IPS DF 4.7 (cell line): ENCODE measurements around the gene ABHD1.

Experiments
- DNase-seq: peaks from one replicate; pipeline ENCODE4 v3.0.0-alpha.2; 2013; ENCODE audit warnings: low spot score; ENCODE audit errors: extremely low read depth

ABHD1 gene

DNA sequence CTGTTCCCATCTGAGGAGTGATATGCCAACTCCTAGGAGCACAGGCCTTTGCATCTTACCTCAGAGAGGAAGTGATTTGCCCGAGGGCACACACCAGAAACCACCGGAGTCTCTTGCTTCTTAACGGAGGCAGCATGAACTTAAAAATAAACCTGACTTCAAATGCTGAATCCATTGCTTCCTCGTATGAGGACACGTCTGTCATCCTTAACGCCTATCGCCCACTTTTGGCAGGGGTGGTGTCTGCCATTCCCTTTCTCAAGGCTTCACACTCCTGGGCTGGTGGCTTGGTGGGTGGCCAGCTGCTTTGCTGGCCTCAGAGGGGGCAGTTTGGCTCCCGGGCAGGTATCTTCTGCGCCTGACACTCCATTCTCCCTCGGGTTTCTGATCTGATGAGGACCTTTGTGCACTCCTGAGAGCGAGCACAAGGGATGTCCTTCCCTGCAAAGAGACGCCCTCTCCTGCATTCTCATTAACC lies 11.9 kb downstream of the ABHD1 start:
- no peak for DNase-seq

DNA sequence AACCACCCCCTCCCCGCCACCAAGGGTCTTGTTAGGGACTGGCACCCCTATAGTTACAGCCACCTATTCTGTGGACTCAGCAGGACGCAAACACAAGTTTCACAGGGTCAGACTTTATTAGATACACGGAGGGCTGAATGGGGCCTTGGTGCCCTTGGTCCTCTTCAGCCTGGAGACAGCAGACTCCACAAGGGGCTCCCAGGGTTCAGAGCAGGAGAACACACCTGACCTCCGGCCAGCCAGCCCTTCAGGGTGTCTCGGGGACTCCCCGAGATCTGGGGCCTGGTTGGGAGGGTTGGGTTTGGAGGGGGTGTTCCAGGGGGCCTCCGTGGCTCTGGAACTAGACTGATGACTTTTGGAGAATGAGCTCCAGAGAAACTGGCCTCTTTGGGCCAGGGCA lies 13.1 kb downstream of the ABHD1 start:
- DNase-seq: no peak

DNA sequence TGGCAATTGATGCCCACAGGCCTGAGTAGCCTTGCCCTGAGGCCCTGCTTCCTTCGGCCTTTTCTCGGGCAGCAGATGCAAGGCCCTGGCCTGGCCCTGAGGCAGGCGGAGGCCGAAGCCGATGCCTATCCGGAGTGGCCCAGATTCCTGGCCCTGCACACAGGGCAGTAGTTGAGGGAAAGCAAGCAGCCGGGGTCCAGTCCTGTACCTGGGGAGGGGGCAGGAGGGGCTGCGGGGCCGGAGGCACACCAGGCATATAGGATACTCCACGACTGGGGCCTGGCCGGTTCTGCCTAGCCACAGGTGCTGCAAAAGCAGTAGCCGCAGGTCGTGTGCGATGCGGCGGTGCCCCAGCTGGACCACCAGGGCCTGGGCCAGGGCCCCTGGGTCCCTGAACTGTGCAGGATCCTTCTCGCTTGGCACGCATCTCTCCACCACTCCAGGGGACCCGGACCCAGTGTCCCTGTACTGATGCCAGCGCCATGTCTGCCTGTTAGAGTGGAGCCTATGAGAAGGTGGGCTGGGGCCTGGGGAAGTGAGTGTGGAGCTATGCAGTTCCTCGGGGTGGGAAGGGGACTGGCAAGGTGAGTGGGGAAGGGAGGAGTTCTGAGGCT lies 13.8 kb downstream of the ABHD1 start:
- no peak for DNase-seq

DNA sequence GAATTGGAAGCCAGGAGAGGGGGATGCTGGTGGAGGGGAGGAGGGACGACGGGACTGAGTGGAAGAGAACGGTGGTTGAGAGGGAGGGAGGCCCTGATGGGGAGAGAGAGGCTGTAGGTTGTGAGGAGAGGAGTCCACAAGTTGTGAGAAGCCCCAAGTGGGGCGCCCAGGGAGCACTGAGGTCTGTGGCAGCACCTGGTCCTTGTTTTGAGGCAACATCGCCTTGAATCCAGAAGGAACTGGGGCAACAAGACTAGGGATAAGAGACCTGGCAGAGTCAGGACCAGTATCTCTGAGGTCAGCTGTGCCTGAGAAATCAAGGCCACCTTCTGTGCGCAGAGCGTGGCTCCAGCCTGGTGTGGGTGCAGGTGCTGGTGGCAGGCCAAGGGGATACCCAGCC lies 14.5 kb downstream of the ABHD1 start:
- no peak for DNase-seq

DNA sequence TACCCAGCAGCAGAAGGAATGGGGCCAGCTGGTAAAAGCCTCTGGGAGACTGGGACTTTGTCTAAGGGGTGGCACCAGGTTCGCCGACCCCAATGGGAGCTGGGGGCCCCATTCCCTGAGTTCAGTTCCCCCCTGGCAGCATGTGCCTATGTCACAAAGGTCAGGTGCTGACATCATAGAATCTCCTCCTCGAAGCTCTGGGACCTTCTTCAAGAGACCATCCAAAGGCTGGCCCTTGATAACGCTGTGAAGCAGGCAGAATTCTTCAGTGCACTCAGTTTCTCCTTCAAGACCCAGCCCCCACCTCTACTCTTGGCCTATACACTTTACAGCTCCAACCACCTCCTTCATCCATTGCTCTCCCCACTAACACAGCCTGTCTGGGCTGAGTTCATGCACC lies 15.7 kb downstream of the ABHD1 start, which contains the start of gene PRR30:
PRR30 (minus strand) TSS at position 101 of the 400 bp plus-strand sequence. CDS start 1,081 bp downstream, outside the sequence.
- no peak for DNase-seq

DNA sequence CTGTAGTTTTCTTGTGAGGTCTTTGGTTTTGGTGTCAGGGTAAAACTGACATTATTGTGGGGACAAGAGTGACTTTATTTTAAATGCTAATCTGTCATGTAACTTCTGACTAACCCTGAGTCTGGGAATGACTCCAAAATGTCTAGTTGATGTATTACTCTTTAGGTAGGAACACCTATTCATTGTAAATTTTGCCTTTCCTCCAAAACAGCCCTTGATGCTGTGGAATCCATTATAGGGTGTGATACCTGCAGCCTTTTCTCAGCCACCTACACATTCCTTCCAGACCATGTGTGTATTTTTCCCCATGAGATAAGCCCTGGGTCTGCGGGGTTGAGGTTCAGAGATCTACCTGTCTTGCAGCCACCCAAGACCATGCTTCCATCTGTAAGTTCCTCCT lies 19.7 kb downstream of the ABHD1 start:
- DNase-seq: no peak

DNA sequence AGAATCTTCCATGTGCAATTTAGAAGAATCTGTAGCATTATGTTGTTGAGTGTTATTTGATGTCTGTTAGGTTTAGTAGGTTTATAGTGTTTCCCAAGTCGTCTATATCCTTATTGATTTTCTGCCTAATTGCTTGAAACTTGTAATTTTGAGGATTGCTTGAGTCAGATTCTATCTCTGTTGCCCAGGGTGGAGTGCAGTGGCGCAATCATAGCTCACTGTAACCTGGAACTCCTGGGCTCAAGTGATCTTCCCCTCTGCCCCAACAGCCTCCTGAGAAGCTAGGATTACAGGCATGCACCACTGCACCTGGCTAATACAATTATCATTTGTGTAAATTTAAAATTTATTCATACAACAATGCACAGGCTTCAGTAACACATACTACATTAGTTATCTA lies 22.1 kb downstream of the ABHD1 start:
- DNase-seq: no peak

DNA sequence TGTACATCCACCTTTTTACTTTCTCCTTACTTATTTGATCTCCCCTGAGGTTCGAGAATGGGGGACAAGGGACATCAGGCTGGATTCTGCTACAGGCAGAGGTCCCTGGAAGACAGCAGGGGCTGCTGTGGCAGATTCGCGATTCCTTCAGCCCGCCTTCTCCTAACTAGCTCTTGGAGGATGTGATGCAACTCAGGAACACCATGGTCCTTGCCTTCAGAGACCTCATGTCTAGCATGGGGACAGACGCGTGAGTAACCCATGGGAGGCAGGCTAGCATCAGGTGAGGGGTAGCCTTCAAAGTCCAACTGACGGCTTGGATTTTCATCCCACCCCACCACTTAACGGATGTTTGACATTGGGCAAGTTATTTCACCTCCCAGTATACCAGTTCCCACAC lies 24.3 kb downstream of the ABHD1 start:
- no peak for DNase-seq

DNA sequence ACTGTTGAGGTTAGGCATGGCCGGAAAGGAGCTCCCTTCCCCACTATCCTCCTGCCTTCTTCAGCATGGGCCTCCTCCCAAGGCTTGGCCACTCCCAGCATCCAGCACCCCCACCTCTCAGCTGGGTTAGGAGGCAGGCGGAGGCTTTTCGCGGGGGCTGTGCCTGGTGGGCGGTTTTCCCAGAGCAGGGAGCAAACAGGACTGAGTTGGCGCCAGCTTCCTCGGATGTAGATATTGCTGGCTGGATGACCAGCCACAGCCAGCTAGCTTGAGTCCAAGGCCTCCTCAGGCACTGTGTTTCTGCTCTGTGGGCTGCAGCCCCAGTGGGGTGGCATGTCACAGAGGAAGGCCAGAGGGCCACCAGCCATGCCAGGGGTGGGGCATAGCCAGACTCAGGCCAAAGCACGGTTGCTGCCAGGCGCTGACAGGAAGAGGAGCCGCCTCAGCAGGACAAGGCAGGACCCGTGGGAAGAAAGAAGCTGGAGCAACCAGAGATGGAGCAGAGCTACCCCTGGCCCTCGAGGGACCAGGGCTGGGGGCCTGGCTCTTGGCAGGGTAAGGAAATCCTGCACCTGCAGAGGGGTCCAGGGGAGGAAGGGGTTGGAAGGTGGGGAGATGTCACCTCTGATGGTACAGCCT lies 25.3 kb downstream of the ABHD1 start, which contains the start of gene TCF23:
TCF23 (plus strand) TSS at position 204 of the 639 bp plus-strand sequence; CDS start at position 334, 130 bp downstream.
- no peak for DNase-seq

DNA sequence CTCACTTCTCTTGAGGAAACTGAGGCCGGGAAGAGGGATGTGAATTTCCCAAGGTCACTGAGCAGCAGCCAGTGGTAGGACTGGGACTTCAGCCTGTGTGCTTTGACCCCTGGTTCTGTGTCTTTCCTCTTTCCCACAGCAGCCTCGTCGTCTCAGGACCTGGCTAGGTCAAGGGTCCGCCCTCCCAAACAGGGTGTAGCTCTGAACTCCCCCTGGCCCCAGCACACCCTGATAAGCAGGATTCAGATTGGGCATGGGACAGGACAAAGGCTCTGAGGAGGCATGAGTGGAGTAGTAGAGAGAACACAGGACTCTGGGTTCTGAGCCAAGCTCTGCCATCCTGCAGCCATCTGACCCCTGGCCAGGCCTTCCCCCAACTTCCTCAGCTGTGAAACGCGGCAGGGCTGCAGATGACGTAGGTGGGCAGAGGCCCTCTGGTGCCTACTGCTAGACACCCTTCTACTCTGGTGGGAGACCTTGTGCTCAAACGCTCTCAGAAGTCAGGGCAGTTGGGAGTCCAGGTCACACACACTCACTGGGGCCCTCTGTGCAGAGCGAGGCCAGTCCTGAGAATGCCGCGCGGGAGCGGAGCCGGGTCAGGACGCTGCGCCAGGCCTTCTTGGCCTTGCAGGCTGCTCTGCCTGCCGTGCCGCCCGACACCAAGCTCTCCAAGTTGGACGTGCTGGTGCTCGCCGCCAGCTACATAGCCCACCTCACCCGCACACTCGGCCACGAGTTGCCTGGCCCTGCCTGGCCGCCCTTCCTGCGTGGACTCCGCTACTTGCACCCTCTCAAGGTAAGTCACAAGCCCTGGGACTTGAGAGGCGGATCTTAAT lies 26.2 kb downstream of the ABHD1 start:
- no peak for DNase-seq

DNA sequence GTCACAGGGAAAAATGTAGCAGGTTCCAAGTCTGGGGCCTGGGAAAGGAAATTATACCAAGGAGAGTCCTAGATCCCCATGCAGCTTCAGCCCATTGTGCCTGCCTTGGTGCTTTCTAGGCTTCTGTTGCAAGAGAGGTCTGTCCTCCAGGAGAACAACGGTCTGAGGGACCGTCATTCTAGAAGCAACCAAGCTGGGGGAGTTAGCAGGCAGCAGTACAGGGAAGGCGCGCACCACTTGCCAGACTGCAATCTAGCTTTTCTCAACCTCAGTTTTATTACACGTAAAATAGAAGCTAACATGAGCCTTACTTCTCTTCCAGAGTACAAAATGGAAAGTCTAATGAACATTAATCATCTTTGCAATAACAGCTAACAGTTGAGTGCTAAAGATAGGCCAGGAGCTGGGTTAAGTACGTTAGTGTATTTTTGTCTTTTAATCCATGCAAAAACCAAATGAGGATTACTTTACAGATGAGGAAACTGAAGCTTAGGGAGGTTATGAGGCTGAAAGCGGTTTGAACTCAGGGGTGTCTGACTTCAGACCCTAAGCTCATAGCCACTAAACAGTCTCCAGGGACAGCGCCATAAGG lies 27.1 kb downstream of the ABHD1 start:
- no peak for DNase-seq

DNA sequence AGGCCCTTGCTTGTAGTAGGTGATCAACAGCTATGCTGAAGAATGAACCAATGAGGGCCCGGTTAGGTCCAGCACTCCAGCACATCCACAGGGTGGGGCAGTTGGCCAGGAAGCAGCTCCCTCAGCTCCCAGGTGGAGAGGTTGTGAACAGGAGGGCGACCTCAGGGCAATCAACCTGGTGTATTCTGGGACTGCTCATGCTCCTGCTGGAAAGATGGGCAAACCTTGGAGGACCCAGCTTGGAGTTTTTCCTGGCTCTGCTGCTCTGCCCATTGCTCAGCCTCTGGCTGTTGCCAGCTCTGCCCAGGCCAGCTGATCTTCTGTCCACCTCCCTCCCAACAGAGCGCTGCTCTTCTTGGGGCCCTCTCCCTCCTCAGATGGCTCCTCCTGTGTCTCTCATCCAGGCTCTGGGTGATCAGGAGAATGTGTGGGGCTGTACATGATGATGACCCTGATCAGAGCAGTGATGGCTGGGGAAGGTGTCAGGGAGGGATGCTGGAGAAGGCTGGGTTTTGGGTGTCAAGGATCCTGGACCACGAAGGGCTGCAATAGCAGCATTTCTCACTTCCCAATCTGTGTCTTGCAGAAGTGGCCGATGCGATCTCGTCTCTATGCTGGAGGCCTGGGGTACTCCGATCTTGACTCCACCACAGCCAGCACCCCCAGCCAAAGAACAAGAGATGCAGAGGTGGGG lies 28.6 kb downstream of the ABHD1 start:
- DNase-seq: no peak

DNA sequence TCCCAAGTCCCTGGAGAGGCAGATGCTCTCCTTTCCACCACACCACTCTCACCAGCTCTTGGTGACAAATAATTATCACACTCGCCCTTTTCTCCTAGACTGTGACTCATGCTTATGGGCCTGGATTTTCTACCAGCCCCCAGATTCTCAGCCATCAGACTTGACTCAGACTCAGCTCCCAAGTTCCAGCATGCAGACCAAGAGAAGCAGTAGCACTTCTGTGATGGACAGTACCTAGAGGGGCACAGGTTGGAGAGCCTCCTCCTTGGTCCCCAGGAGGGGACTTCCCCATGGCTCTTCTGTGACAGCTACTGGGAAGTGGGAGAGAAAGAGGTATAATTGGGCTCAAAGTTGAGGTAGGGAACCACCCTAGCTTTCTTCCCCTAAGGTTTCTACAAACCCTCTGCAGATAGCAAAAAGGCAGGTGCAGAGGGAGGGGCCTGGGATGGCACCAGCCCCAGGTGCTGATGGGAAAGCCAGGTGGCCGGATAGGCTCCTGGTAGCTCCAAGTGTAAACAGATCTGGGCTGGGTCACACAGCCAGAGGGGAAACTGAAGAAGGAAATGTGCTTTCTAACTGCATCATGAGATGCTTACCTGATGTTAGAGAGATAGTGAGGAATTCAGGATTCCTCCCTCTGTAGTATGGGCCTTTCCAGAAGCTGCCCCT lies 29.3 kb downstream of the ABHD1 start:
- no peak for DNase-seq

DNA sequence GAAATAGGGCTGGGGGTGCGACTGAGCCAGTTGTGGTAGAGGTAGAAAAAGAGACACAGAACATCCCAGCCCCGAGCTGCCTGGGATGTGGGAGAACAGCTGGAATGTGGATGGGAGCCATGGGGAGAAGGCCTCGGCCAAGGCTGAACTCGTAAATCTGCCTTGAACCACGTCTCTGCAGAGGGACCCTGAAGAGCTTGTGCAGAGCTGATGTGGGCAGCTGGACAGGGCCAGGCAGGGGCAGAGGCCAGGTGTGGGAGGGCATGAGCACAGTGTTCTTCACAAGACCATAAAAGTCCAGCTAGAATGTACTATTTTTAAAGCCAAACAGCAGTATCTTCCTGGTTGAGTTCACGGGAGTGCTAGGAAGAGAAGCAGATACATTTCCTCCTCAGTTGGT lies 30.9 kb downstream of the ABHD1 start:
- DNase-seq: no peak

DNA sequence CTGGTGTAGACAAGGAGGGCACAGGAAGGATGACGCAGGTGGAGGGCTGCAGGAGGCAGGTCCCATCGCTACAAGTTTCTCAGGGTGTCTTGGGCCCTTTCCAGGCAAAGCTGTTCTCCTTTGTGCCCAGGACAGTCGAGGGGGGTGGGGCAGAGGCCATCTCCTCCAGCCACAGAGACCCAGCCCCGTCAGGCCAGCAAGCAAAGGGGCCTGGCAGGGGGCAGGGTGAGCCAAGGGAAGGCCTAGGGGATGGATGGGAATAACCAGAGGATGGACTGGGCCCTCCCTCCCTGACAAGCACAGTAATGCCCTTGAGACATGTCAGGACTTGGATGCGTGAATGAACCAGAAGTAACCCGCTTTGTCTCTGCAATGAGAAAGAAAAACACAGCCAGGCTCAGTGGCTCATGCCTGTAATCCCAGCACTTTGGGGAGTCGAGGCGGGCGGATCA lies 31.5 kb downstream of the ABHD1 start:
- DNase-seq: no peak

DNA sequence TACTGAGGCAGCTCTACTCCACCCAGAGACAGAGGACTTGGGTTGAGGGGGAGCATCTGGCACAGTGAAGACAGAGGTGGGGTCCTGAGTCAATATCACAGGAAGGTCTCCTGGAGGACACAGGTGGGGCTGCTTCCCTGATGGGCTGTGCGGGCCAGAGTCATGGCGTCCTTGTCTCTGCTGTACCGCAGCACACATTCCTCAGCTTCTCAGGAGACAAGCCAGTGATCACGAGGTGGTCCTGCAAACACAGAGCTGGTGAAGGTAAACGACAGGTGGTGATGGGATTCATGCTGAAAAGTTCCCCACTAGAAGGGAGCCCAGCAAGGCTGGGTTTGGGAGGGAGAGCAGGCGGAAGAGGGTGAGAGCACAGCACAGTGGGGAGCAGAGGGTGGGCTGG lies 34.9 kb downstream of the ABHD1 start:
- DNase-seq: no peak

DNA sequence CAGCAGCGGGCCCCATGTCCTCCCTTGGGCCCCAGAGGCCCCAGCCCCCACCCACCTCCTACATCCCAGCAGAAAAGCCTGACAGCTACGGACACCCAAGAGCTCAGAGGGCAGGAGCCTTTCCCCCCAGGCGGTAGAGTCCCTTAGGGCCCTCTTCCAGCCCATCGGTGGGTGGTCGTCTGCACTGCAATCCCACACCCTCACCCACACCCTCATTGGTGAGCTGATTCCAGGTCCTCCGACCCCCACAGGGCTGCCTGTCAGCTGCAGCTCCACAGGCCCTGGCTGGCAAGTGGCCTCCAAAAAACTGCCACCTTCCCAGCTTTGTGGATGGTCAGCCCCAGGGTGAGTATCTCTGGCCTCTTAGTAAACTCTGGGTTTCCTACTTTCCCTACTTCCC lies 35.7 kb downstream of the ABHD1 start:
- no peak for DNase-seq

DNA sequence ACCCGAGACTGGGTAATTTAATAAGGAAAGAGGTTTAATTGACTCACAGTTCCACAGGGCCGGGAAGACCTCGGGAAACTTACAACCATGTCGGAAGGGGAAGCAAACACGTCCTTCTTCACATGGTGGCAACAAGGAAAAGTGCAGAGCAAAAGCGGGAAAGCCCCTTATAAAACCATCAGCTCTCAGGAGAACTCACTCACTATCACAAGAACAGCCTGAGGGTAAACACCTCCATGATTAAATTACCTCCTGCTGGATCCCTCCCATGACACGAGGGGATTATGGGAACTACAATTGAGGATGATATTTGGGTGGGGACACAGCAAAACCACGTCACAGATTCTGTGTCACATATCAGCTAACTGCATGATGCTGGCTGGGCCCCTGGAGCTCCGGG lies 36.6 kb downstream of the ABHD1 start:
- no peak for DNase-seq

DNA sequence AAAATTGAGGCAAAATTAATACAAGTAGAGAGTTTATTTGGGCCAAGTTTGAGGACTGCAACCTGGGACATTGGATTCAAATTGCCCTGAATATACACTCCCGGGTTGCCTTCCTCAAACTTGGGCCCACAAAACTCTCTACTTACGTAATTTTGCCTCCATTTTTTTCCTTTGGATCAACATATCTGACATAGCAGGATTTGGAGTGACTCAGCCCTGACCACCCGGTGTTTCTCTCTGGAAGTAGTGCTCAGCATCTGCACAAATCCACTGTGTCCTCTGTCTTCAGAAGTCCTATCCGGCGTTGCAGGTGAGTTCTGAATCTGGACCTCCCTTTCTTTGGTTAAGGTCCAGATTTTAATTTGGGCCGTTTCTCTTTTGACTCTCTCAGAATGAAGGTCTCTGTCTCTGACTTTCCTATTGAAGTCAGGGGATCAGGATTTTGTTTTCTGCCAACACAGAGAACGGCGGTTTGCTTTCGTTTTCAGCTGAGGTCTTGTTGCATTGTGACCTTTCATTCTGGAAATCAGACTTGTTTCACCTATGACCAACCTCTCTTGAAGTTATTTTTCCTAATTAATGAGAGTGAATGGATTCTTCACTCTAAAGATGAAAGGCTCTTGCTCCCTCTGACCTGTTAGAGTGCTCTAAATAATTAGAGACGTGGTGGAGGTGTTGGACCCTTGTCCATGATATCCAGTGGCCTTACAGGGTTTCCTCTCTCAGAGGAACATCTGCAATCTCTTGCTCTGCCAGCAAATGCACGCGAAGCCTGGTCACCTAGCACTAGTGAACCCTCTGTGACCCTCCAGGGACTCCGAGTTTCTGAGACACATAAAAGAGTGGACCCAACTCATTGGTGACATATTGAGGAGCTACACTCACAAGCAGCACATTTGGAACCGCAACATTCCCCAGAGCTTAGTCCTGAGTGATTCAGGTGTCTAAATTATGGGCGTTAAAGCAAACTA lies 38.8 kb downstream of the ABHD1 start:
- DNase-seq: no peak
